GM21529 (cell line): ENCODE measurements around the gene WT1.
A peak's percentile ranks its signal among the peaks of the same experiment; 100 is the strongest.

Experiments used
- ATAC-seq: cut with Tn5 transposase; IDR thresholded peaks from one replicate; pipeline ENCODE4 v1.9.1; 2021; ENCODE audit not compliant: unreplicated experiment

Gene WT1

GRCh38 chr11:32425761-32426160 is 9.6 kb downstream of the WT1 start:
- no peak for ATAC-seq

- ATAC-seq: no peak
Measured at GRCh38 chr11:32422545-32422944, 12.8 kb downstream of the WT1 start.

GRCh38 chr11:32421992-32422391 is 13.3 kb downstream of the WT1 start:
- ATAC-seq: no peak

- ATAC-seq: peak; percentile 90
Measured at GRCh38 chr11:32420937-32421901, 14.1 kb downstream of the WT1 start.

GRCh38 chr11:32420139-32420538 is 15.2 kb downstream of the WT1 start:
- no peak for ATAC-seq

GRCh38 chr11:32418836-32419235 is 16.5 kb downstream of the WT1 start:
- no peak for ATAC-seq

- no peak for ATAC-seq
Measured at GRCh38 chr11:32417806-32418205, 17.5 kb downstream of the WT1 start.

GRCh38 chr11:32416301-32416700 is 19.0 kb downstream of the WT1 start:
- no peak for ATAC-seq

GRCh38 chr11:32414925-32415324 is 20.4 kb downstream of the WT1 start:
- ATAC-seq: no peak

- ATAC-seq: no peak
Measured at GRCh38 chr11:32411942-32412615, 23.3 kb downstream of the WT1 start.

- no peak for ATAC-seq
Measured at GRCh38 chr11:32405592-32405991, 29.7 kb downstream of the WT1 start.

GRCh38 chr11:32402836-32403235 is 32.5 kb downstream of the WT1 start:
- no peak for ATAC-seq

- ATAC-seq: no peak
Measured at GRCh38 chr11:32400670-32401369, 34.5 kb downstream of the WT1 start.

- no peak for ATAC-seq
Measured at GRCh38 chr11:32400196-32400595, 35.1 kb downstream of the WT1 start.

- ATAC-seq: no peak
Measured at GRCh38 chr11:32396991-32397390, 38.3 kb downstream of the WT1 start.

- peak; percentile 55 for ATAC-seq
Measured at GRCh38 chr11:32396331-32396730, 39.0 kb downstream of the WT1 start.

GRCh38 chr11:32395127-32395526 is 40.2 kb downstream of the WT1 start:
- ATAC-seq: no peak

- ATAC-seq: no peak
Measured at GRCh38 chr11:32392840-32393239, 42.5 kb downstream of the WT1 start.

GRCh38 chr11:32391956-32392553 is 43.3 kb downstream of the WT1 start:
- ATAC-seq: no peak

- ATAC-seq: no peak
Measured at GRCh38 chr11:32391479-32391878, 43.9 kb downstream of the WT1 start.

GRCh38 chr11:32390712-32391111 is 44.6 kb downstream of the WT1 start:
- no peak for ATAC-seq
